Measurements from ENCODE around the gene WDR91.

Gene WDR91

GRCh38 chr7:135199439-135199838 lies 11.9 kb downstream of the WDR91 start:
- FAIRE-seq (no peak), DNase-seq (ENCODE audit: low spot score) (no peak)

DNA sequence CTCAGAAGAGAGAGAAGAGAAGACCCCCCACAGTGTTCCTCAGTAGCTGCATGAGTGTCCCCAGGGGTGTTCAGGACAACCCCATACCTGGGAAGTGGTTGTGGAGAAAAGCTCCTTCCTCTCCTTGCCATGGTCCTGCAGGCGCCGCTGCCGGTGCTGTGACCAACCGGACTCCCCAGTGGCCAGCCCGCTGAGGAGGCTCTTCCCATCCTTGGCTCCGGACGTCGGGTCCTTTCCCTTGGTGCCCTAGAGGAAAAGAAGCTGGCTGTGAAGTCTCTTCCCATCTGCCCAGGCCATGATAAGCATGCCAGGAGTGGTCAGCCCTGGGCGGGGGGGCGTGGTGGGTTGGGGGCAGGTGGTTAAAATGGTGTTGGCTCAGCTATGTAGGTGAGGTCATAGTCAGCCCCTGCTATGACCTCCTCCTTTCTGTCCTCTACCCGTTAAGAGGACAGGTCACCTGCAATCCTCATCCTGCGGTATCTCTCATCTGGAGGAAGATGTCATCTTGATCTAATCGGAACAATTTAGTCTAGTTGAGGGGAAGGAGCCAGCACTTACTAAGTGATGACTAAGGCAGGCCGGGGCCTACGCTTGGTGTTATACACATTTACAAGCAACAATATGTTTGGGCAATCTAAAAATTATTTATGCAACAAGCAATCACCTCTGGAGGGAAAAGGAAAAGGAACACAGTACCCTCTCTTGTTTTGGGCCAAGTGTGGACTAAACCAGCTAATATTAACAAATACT lies 13.2 kb downstream of the WDR91 start:
- FAIRE-seq: no peak

GRCh38 chr7:135197343-135197742 lies 14.0 kb downstream of the WDR91 start:
- FAIRE-seq: no peak

More for the DNA sequence above, 13.2 kb downstream of the WDR91 start:
- DNase-seq (ENCODE audit: low spot score): no peak

GRCh38 chr7:135195968-135196629 lies 15.2 kb downstream of the WDR91 start:
- FAIRE-seq: no peak
- no peak for DNase-seq (ENCODE audit: low spot score)

More at GRCh38 chr7:135197343-135197742, 14.0 kb downstream of the WDR91 start:
- no peak for DNase-seq (ENCODE audit: low spot score)

- no peak for FAIRE-seq
- DNase-seq (ENCODE audit: low spot score): no peak
Measured at GRCh38 chr7:135195156-135195555, 16.2 kb downstream of the WDR91 start.

GRCh38 chr7:135194494-135195095 lies 16.7 kb downstream of the WDR91 start:
- DNase-seq (ENCODE audit: low spot score) (no peak), FAIRE-seq (no peak)

- FAIRE-seq (no peak), DNase-seq (ENCODE audit: low spot score) (peak; percentile 50)
Measured at GRCh38 chr7:135193615-135194081, 17.7 kb downstream of the WDR91 start.

GRCh38 chr7:135192914-135193536 lies 18.3 kb downstream of the WDR91 start:
- no peak for DNase-seq (ENCODE audit: low spot score)
- FAIRE-seq: no peak

DNA sequence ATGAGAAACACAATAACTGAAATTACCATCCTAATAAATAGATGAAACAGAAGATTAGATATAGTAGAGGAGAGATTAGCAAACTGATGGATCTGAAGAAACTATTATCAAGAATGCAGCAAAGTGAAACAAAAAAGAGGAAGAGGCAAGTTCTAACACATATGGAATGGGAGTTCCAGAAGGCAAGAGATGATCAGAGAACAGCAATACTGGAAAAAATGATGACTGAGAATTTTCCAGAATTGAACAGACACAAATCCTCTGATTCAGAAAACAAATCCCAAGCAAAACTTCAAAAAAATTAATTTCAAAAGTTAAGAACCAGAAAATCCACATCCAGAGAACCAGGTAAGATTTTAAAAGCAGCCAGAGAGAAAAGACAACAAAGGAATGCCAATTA lies 20.6 kb downstream of the WDR91 start:
- FAIRE-seq (no peak), DNase-seq (ENCODE audit: low spot score) (no peak)

DNA sequence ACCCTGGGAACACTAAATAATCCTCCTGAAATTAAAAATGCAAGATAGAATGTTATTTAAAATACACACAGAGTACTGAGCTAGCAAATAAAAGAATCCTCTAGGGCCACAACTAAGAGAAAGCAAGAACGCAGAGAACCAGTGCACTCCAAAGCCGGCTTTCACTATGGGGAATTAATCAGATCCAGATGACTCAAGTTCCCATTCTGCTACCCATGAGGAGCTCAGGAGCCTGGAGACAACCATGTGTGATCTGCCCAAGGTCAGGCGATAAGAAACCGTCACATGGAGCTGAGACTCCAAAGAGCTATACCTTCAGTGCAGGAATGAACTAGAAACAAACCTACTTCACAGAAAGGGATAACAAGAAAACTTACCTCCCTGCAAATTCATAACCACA lies 21.4 kb downstream of the WDR91 start:
- no peak for DNase-seq (ENCODE audit: low spot score)
- FAIRE-seq: no peak

GRCh38 chr7:135189221-135189662 lies 22.1 kb downstream of the WDR91 start:
- FAIRE-seq (no peak), DNase-seq (ENCODE audit: low spot score) (no peak)

DNA sequence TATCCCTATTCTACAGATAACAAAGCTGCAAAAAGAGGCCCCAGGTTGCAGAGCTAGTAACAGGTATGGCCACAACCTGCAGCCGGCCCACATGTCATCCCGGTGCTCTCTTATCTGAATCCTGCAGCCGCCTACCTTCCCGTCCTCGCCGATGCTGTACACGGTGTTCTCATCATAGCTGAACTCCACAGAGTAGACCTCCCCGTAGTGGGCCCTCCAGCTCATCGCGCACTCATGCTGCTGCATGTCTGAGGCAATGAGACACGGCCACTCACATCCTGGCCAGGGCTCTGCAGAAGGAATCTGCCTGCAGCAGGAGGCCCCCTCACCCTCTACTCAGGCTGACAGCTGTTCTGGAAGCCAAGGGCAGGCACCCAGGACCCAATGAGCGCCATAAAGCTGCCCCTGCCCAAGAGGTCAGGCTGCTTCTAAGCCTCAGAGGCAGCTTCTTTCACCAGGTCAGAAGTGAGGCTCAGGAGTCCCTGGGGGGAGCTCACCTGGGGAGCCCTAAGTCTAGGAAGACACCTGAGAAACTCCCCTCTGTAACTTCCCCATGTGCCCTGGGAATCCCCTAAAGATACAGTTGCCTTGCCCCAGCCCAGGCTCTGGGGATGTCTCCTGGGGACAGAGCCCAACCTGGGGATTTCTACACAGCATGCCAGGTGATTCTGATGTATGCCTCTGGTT lies 22.9 kb downstream of the WDR91 start:
- DNase-seq (ENCODE audit: low spot score): no peak
- no peak for FAIRE-seq

DNA sequence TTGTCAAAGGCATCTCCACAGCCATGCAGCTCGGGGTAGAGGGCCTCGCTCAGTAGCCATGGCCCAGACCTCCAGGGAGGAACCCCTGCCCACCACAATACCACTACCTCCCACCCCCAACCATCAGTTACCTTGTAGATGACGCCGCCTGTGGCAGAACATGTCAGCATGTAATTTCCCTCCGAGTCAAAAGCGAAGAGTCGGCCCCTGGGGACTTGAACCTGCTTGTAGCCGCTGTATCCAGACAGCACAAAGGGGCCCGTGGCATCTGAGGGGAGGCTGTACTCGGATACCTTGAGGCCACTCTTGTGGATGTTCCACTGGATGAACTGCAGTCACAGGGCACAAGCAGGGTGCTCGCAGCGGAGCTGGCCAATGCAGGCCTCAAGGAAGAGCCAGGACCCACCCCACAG lies 24.5 kb downstream of the WDR91 start:
- FAIRE-seq (no peak), DNase-seq (ENCODE audit: low spot score) (no peak)

GRCh38 chr7:135186261-135186540 lies 25.1 kb downstream of the WDR91 start:
- no peak for DNase-seq (ENCODE audit: low spot score)
- FAIRE-seq: no peak

DNA sequence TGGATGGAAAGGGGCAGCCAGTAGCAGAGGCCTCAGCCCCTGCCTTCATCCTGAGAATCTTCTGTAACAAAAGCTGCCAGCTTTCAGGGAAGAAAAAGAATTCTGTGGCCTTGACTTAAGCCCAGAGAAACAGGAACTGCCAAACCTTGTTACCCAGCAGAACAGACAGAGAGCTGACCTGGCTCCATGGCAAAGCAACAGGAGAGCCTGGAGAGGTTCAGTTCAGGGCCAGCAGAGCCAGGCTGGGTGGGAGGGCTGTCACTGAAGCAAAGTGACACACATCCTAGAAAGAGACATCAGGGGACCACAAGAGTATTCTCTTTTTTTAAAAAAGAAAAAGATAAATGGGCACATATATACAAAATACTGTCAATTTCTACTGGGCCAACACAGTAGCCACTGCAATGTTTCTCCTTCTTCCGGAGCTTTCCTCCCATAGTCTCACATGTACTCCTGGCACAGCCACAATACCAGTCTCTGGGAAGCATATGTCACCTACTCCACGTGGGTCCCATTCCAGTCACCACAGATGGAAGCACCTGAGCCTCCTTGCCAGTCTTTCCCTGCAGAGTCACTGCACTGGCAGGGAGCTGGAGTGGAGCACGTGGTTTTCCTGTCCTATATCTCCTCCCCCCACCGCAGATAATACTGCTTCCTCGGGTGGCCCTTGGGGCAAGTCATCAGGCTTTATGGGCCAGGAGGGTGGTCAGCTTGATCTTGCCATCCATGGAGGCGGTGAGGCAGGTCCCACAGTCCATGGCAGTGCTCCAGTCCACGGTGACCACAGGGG lies 25.7 kb downstream of the WDR91 start:
- DNase-seq (ENCODE audit: low spot score) (no peak), FAIRE-seq (no peak)

DNA sequence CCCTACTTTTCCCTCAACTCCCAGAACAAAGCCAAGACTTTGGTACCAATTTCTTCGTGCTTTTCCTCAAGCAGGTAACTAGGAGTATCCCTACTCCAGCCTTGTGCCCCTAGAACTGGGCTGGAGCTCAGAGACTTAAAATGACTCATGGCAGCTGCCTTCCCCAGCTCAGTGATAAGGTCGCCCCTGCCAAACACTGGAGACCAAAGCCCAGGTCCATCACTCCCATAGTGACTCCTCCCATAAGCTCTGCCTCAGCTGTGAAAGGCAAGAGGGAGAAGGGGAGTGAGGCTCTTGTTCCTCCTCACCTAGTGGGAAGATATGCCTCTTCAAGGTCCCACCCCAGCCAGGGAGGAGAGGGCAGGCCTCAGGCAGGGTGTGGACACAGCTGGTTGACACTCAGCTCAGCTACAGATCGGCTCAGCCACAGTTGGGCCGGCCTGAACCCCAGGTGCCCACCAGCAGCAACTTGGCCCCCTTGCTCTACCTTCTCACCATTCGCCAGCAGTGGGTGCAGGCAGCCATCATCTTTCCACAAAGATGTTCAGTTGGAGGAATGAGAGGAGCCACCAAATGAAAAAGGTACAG lies 27.0 kb downstream of the WDR91 start:
- no peak for DNase-seq (ENCODE audit: low spot score)

GRCh38 chr7:135183478-135183877 lies 27.8 kb downstream of the WDR91 start:
- FAIRE-seq (no peak), DNase-seq (ENCODE audit: low spot score) (no peak)

More for the DNA sequence above, 27.0 kb downstream of the WDR91 start:
- FAIRE-seq: no peak

- FAIRE-seq: no peak
- no peak for DNase-seq (ENCODE audit: low spot score)
Measured at GRCh38 chr7:135181929-135182678, 29.2 kb downstream of the WDR91 start.

DNA sequence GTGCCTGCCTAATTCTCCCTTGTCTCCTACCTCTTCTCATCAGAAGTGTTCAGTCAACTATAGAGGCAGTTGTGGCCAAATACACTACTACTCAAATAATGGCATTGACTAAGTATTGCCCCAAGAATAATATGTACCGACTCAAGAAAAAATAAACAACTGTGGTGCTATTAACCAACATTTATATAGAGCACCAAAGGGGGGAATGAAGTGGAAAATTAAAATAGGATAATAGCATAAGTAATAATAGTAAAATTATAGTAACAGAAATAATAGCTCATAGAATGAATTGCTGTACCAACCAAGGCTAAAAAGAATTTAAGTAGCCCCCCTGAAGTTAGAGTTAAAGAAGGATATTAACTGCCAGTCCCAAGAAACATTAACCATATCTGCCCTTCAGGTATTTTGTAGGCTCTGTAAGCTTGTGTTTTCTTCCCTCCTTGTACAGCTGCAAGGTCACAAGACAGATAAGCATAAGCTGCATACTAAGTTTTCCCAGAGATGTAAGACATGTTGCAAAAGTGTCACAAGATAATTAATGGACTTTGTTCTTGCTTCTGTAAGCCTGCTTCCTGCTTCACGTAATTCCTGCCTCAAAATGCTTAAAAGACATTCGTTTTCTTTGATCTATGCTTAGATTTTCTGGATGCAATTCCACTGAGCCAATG lies 29.9 kb downstream of the WDR91 start:
- DNase-seq (ENCODE audit: low spot score): no peak
- no peak for FAIRE-seq
